Tibial artery (tissue), 4 donors: ENCODE results near the gene REV1.
"Not testable (repeated sequence)": the region's sequence is repeated elsewhere in the genome, so short reads cannot be mapped to it uniquely, and the experiment has no call there.

Experiments
- DNase-seq, 2 donors: peaks; one replicate each; pipeline ENCODE4 v3.0.0-alpha.2; 2019
- H3K27ac ChIP-seq, 2 donors: fragments of 200-600 bp; sonication (generic) in 1 of 2; 1 replicate in 1 of 2; 2 replicates in 1 of 2; pipeline ENCODE4 v1.5.1; 2018 to 2019; ENCODE audit warnings: mild to moderate bottlenecking in 1 of 2
- H3K27me3 ChIP-seq, 2 donors: fragments of 200-600 bp; sonication (generic) in 1 of 2; one replicate each; pipeline versions ENCODE4 v1.5.1 to v1.6.0; 2016 to 2019
- H3K36me3 ChIP-seq, 3 donors: fragments of 200-600 bp; sonication (generic) in 2 of 3; one replicate each; pipeline ENCODE4 v1.5.1; 2016 to 2019; ENCODE audit warnings: mild to moderate bottlenecking in 2 of 3
- H3K4me1 ChIP-seq, 4 donors: fragments of 200-600 bp; sonication (generic) in 2 of 4; 1 replicate in 3 of 4; 2 replicates in 1 of 4; pipeline ENCODE4 v1.5.1; 2016 to 2019
- H3K4me3 ChIP-seq, 2 donors: fragments of 200-600 bp; sonication (generic) in 1 of 2; 1 replicate in 1 of 2; 2 replicates in 1 of 2; pipeline ENCODE4 v1.5.1; 2018 to 2019; ENCODE audit warnings: mild to moderate bottlenecking in 2 of 2
- H3K9me3 ChIP-seq, 3 donors: fragments of 200-600 bp; sonication (generic) in 1 of 3; one replicate each; pipeline ENCODE4 v1.5.1; 2016 to 2019
- intact Hi-C: fragments of 100-400 bp; cut with DNase I; formaldehyde crosslinking; loops from one replicate; pipeline ENCODE4 v1.15.0; 2023; ENCODE audit warnings: low total_unique reads
- TF ChIP-seq, protein P1 (sequence below), 2 experiments: fragments of 200-600 bp in 1 of 2; fragments of 450-650 bp in 1 of 2; IDR thresholded peaks; one replicate each; pipeline ENCODE4 v1.5.1; 2017 to 2019; ENCODE audit warnings: antibody characterized with exemption in 2 of 2, mild to moderate bottlenecking in 1 of 2, moderate library complexity in 1 of 2

The REV1 gene

DNA sequence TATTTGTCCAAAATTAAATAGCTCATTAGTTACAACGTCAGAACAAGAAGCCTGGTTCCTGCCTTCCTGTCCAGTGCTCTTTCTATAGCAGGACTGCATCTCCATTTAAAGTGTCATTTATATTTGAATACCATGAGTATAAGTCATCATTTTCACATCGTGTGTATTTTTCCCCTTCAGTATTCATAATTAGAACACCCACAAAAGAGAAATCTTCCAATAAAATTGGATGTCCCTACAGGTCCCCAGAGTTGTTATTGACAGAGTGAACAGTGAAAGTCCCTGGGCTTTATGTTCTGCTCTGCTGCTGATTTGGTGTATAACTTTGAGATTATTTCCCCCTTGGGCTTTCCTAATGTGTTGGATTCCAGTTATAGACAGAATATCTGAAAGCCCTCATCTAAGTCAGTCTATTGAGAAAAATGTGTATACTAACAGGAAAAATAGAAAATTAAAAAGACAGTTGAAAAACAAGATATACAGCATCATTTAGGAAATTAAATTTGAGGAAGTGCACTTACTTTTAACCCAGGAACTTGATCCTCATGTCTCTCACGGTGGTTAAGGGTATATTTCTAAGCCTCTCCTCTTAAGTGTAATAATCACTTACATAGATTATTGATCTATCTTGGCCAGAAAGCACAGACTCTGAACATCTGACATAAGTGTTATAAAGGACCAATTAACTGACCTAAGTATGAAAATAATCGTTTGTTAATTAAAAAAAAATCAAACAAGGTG lies 15.2 kb upstream of the REV1 start:
- H3K9me3 ChIP-seq: no peaks in the 10 kb centered on the region
- TF ChIP-seq, protein P1, sequence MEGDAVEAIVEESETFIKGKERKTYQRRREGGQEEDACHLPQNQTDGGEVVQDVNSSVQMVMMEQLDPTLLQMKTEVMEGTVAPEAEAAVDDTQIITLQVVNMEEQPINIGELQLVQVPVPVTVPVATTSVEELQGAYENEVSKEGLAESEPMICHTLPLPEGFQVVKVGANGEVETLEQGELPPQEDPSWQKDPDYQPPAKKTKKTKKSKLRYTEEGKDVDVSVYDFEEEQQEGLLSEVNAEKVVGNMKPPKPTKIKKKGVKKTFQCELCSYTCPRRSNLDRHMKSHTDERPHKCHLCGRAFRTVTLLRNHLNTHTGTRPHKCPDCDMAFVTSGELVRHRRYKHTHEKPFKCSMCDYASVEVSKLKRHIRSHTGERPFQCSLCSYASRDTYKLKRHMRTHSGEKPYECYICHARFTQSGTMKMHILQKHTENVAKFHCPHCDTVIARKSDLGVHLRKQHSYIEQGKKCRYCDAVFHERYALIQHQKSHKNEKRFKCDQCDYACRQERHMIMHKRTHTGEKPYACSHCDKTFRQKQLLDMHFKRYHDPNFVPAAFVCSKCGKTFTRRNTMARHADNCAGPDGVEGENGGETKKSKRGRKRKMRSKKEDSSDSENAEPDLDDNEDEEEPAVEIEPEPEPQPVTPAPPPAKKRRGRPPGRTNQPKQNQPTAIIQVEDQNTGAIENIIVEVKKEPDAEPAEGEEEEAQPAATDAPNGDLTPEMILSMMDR (IDR thresholded peaks at IDR 0.05): no peak
- no peak overlapping the region for H3K4me3 ChIP-seq
- H3K36me3 ChIP-seq: no peaks in the 10 kb centered on the region
- no peak for DNase-seq
- H3K4me1 ChIP-seq: no peaks in the 10 kb centered on the region
- H3K27ac ChIP-seq: no peak overlapping the region
- H3K27me3 ChIP-seq: no peaks in the 10 kb centered on the region
- intact Hi-C loops: no loop called here

DNA sequence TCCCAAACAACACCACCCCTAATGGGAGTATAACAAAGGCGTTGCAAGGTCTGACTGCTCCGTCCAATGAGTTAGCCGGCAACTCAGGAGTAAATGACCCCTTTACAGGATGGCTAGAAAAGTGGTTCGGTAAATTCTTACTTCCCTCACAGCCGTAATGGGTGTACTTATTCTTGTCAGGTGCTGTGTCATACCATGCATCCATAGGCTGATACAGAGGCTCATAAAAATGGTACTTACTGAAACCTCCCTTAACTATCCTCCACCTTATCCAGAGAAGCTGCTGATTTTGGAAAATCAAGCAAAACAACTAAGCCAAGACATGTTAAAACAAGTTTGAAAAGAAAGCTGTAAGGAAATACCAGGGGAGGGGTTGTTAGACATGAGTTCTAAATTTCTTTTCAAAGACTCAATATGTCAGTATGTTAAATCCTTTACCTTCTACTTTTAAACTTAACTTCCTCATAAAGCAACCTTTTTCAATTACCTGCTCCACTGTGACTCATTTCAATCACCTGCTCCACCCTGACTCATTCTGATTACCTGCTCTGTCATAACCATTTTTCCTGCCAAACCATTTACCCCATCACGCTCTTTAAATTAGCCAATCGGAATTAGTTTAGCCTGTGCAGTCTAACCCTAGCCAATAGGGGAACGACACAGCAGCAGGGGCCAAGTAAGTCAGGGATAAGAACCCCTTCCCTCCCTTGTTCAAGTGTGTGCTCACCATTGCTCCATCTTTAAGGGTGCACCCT lies 14.0 kb upstream of the REV1 start:
- DNase-seq, intact Hi-C loops, H3K27ac ChIP-seq: not testable (repeated sequence)

DNA sequence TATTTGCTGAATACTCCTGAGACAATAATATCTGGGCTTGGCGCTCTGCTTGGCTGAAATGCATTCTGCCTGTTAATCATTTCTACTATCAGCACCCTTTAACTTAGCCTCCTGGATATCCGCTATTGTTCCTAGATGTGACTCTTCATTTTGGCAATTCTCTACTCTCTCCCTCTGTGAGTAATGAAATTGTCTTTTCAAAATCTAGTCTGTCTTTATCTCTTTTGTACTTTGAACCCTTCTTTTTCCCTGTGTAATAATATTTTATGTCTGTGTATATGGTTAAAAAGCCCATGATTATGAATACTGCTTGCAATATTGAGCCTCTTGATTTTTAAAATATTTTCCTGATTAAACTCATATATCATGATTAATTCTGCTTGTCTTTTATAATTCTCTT lies 6.2 kb upstream of the REV1 start:
- H3K27ac ChIP-seq: no peak overlapping the region
- TF ChIP-seq, protein P1 (IDR thresholded peaks at IDR 0.05): no peak
- H3K36me3 ChIP-seq: no peaks in the 10 kb centered on the region
- DNase-seq: no peak
- H3K27me3 ChIP-seq: peaks cover 0 to 3% of the 10 kb centered on the region in 2 donors
- intact Hi-C loops: no loop called here
- peaks cover 0 to 4% (median 0%) of the 10 kb centered on the region in 4 donors for H3K4me1 ChIP-seq
- no peak overlapping the region for H3K4me3 ChIP-seq
- H3K9me3 ChIP-seq: no peaks in the 10 kb centered on the region

More for the DNA sequence above, 14.0 kb upstream of the REV1 start:
- not testable (repeated sequence) for H3K9me3 ChIP-seq, H3K27me3 ChIP-seq, H3K36me3 ChIP-seq, H3K4me1 ChIP-seq, H3K4me3 ChIP-seq

DNA sequence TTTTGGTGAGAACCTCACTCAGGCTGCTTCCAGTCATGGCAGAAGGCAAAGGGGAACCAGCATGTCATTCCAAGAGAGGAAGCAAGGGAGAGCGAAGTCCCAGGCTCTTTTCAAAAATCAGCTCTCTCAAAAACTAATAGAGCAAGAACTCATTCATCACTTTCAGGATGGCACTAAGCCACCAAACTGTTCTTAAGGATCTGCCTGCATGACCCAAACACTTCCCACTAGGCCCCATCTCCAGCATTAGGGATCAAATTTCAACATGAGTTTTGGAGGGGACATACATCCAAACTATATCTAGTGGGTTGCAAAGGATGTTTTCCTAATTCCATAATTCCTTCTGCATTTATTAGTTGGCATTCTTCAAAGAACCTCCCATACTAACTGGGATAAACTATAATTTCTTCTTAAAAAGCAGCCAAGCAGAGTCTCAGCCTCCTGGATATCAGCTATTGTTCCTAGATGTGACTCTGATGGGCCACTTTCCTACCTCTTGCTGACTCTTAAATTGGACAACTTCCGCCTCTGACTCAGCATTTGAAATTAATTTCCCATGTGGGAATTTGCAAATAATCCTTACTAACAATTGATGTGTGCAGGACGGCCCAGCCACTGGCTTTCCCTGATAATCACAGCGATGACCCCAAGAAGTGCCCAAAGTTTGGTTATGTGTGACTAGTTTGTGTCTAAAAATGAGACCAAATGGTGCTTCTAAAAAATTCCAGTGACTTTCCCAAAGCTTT lies 5.5 kb upstream of the REV1 start:
- DNase-seq: no peak
- Histone ChIP-seq H3K9me3 (no peaks in the 10 kb centered on the region), H3K4me3 (no peak overlapping the region), H3K36me3 (no peaks in the 10 kb centered on the region), H3K4me1 (peaks cover 0 to 10% (median 2%) of the 10 kb centered on the region in 4 donors), H3K27me3 (peaks cover 0 to 3% of the 10 kb centered on the region in 2 donors), H3K27ac (no peak overlapping the region)
- TF ChIP-seq, protein P1 (IDR thresholded peaks at IDR 0.05): no peak
- intact Hi-C loops: no loop called here

DNA sequence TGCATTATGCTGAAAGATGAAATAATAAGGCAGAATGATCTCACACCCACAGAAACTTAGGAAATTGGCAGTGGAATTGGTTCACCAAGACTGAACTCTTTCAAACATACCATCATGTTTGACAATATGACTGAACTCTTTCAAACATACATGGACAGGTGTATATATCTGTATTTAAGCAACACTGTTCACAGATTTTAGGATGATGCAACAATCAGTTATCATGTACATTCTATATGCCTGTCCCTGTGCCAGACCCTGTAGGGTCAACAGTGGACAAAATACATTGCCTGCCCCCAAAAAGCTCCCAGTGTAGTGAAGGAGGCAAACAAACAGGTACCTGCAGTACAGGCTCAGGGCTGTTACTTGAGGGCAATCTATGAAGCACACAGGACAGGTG lies 2.9 kb upstream of the REV1 start:
- TF ChIP-seq, protein P1 (IDR thresholded peaks at IDR 0.05): no peak
- Histone ChIP-seq H3K4me3 (no peak overlapping the region), H3K4me1 (peaks cover 0 to 17% (median 7%) of the 10 kb centered on the region in 4 donors), H3K27ac (no peak overlapping the region), H3K36me3 (no peaks in the 10 kb centered on the region), H3K27me3 (no peaks in the 10 kb centered on the region), H3K9me3 (no peaks in the 10 kb centered on the region)
- intact Hi-C loops: no loop called here
- no peak for DNase-seq
